NCI-H2081 (cell line): ENCODE results near the gene MFN2.
A peak's percentile ranks its signal among the peaks of the same experiment; 100 is the strongest.

Source experiments
- DNase-seq, 2 experiments: peaks; one replicate each; lab custom pipeline; 2025; lab: John Stamatoyannopoulos, UW

MFN2 gene

DNA sequence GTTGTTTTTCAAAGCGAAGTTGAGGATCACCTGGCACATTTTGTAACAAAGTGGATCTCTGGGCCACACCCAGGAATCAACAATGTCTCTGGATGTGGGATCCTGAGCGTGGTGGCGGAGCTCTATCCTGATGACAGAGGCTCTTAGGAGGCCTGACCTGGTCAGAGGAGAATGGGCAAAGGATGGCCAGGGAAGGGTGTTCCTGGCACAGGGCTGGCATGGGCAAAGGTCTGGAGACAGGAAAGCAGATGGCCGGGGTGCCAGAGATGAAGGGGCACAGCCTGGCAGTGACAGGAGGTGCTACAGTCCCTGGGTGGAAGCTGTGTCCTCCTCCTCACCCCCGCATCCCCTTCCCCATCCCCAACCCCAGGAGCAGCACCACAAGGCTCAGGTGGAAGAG, 20.0 kb upstream of the MFN2 start:
- no peak for DNase-seq

GRCh38 chr1:11960715-11961114, 19.5 kb upstream of the MFN2 start:
- DNase-seq = no peak

DNA sequence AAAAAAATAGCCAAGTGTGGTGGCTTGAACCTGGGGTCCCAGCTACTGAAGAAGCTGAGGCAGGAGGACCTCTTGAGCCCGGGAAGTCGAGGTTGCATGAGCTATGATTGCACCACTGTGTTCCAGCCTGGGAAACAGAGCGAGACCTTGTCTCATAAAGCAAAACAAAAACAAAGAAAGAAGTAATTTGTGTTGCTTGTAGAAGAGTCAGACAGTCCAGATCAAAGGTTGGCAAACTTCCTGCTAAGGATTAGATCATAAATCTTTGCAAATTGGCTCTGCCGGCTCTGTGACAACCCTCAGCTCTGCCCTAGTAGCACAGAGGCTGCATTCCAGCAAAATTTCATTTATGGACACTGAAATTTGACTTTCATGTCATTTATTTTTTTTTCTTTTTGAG, 19.0 kb upstream of the MFN2 start:
- DNase-seq = no peak

DNA sequence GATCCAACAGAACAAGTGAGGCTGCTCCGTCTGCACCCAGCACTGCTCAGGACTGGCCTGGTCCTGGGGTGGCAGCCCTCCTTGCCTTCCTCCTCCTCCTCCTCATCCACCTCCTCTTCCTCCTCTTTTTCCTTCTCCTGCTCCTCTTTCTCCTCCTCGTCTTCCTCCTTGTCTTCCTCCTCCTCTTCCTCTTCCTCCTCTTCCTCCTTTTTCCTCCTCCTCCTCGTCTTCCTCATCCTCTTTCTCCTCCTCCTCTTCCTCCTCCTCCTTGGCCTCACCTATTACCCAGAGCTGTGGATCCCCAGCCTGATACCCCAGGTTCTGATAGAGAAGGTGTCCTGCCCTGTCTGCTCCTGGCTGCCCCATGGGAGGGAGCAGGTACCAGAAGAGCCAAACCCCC, 16.6 kb upstream of the MFN2 start:
- no peak for DNase-seq

GRCh38 chr1:11964656-11965055, 15.6 kb upstream of the MFN2 start:
- DNase-seq = no peak

DNA sequence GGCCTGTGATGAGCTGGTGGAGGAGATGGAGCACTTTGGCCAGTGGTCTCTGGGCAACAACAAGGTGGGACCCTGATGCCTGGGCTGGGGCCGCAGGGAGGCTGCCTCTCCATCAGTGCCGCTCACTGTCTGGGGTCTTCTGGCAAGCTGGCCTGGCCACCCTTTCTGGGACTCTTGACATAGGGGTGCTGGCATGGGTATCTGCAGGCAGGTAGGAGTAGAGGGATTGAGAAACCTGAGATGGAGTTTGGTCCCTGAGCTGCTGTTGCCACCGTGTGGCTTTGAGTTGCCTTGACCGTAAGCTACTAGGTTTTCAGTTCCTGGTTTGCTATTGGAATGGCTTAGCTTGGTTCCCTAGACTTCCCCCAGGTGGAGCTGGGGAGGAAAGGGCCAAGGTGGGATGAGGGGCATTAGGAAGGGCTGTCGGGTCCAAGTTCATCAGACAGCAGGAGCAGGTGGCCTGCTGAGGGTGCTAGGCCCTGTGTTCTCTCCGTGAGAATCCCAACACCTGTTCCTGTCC, 13.2 kb upstream of the MFN2 start:
- DNase-seq = peak; percentile 15 to 63

DNA sequence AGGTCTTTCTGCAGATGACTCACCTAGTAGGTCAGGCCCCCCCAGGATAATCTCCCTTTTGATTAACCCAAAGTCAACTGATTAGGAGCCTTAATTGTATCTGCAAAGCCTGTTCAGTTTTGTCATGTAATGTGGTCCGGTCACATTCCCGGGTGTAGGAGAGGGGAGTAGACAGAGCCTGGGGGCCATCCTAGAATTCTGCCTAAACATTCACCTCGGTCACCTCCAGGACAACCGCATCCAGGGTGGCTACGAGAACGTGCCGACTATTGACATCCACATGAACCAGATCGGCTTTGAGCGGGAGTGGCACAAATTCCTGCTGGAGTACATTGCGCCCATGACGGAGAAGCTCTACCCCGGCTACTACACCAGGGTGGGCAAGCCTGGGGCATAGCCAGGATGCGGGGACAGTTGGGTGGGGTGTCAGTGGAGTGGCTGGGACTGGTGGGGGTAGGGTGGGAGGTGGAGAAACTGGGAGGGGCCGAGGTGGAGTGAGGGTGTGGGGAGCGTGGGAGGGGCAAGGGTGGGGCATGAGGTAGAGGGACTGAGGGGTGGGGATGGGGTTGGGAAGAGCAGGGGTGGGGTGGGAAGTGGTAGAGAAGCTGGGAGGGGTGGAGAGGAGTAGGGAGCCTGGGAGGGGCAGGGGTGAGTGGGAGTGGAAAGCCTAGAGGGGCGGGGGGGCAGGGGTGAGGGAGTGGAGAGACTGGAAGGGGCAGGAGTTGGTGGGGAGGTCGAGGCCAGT, 9.6 kb upstream of the MFN2 start:
- no peak for DNase-seq

DNA sequence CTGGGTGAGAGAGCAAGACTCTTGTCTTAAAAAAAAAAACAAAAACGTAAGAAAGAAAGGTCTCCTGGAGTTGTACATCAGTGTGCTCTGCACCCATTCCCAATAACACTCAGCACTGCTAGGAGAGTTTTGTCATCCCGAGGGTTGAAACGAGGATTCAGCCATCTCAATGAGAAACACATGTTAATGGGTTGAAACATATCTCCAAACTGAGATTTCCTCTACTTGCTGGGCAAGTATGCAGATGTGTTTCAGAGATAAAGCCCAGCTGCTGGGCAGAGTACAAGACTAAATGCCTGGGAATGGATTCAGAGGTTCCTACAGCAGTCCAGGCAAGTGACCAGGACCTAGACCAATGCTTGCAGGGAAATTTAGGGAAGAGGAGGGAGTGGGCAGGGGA, 2.6 kb upstream of the MFN2 start:
- no peak for DNase-seq

GRCh38 chr1:11978301-11978700, 1.9 kb upstream of the MFN2 start:
- DNase-seq = no peak

DNA sequence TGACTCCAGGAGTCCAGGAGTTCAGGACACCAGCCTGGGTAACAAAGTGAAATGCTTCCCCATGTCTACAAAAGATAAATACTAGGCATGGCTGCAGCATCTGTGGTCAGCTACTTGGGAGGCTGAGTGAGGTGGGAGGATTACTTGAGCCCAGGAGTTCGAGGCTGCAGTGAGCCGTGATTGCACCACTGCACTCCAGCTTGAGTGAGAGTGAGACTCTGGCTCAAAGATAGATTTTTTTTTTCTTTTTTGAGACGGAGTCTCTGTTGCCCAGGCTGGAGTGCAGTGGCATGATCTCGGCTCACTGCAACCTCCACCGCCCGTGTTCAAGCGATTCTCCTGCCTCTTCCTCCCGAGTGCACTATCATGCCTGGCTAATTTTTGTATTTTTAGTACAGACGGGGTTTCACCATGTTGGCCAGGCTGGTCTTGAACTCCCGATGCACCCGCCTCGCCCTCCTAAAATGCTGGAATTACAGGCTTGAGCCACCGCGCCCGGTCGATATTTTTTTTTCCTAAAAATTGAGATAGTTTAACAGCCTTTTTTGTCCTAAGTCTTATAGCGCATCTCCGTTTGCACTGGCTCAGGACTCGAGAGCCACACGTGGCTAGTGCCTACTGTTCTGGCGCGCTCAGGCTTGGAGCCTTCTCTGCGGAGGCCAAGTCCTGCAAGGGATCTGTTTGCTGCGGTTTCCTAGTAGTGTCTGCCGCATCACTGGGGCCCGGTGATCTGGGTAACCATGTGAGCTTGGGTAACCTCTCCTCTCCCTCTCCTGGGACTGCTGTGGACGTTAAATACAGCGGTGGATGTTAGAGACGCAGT, 1.0 kb upstream of the MFN2 start:
- no peak for DNase-seq

GRCh38 chr1:11980676-11980972, 380 bp downstream of the MFN2 start:
- no peak for DNase-seq

DNA sequence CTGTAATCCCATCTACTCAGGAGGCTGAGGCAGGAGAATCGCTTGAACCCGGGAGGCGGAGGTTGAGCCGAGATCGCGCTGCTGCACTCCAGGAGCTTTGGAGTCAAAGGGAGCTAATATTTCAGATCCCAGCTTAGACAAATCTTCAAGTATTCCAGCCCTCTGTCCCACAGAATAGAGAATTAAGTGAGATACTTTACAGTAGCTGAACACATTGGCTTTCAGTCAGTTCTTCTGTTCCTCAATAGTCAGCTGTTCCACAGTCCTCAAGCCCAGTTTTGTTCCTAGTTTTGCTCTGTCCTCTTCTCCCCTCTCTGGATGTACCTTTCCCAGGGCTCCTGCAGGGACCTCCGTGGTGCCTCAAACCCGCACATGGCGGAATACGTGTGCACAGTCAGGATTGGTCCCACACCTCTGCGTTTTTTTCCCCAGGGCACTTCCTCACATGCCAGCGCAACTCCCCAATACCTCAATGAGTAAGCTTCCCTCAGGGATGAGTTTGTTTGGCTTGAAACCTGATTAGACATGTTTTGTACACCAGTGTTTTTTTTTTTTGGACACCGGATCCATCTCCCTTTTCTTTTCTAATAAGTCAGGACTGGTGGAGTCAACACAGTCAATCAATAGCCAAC, 1.2 kb downstream of the MFN2 start:
- DNase-seq = no peak

GRCh38 chr1:11982010-11982392, 1.8 kb downstream of the MFN2 start:
- no peak for DNase-seq

DNA sequence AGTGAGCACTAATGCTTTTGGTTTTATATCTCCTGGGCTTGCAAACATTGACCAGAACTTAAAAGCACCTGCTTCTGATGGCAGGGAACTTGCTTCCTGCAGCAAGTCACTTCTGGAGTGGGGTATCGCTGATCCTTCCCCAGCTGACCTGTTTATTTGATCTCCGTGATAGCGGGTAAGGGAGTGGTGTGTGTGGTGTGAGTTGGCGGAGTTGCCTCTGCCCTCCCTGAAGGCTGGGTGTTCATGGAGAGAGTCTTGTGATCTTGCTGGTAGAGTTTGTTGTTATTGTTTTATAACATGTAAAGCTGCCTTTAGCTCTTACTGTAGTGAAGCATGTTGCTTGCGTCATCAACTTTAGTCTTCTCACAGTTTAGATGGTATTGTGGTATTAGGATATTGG, 3.9 kb downstream of the MFN2 start:
- DNase-seq = no peak

DNA sequence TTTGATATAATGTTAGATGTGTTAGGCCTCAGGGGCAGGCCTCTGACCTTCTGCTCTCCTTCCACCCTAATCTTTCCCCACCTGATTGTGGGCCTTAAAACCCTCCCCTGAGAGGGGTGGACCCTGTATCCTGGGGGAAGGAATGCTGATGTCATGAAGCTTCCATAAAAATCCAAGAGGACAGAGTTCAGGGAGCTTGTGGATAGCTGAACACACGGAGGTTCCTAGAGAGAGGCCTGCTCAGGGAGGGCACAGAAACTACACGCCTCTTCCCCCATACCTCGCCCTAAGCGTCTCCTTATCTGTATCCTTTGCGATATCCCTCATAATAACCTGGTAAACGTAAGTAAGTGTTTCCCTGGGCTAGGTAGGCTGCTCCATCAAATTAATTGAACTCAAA, 4.3 kb downstream of the MFN2 start:
- no peak for DNase-seq

- DNase-seq = no peak
Observed at GRCh38 chr1:11985171-11985570, 4.9 kb downstream of the MFN2 start.

GRCh38 chr1:11985851-11986250, 5.6 kb downstream of the MFN2 start:
- no peak for DNase-seq

- no peak for DNase-seq
Observed at GRCh38 chr1:11989669-11990068, 9.4 kb downstream of the MFN2 start.

- no peak for DNase-seq
Observed at GRCh38 chr1:11990303-11991032, 10.2 kb downstream of the MFN2 start.

GRCh38 chr1:11991969-11992676, 11.9 kb downstream of the MFN2 start:
- DNase-seq = no peak

DNA sequence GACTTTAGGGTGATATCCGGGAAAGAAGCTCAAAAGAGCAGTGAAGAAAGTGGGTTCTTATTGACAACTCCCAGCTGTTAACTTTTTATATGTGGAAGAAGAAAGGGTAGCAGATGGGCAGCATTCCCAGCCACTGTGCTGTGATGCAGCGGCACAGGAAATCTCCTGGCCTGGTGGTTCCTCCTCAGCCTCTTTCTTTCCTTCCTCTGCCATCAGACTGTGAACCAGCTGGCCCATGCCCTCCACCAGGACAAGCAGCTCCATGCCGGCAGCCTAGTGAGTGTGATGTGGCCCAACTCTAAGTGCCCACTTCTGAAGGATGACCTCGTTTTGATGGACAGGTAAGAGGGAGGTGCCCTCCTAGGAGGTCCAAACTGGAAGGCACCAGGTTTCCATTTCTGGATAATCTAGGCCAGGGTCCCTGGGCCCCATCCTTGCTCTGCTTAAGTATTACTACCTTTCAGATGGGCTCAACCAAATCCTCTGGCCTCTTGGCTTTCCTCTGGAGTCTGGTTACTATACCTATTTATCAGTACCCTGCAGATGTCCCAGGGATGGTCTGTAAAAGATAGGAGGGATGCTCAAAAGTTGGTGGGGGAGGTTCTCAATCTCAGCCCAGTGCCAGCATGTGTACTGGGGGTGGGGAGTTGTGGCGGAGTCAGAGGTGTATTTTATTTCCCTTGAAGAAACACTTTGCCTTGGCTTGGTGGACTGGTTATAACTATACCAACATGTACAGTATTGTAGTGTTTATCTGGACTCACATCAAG, 17.0 kb downstream of the MFN2 start:
- DNase-seq = no peak
